Measurements from ENCODE around the gene TECTB.

The TECTB gene

GRCh38 chr10:112348759-112349158, 65.6 kb downstream of the TECTB start:
- no peak for DNase-seq (ENCODE audit: low read depth)
- no peak overlapping the region for H3K4me3 ChIP-seq (replicated peaks; ENCODE audit: low read depth, low read length)
- no peak for TF ChIP-seq CTCF (IDR thresholded peaks at IDR 0.05; ENCODE audit: low read length, missing control alignments)

GRCh38 chr10:112349521-112350085, 66.4 kb downstream of the TECTB start:
- DNase-seq (ENCODE audit: low read depth): no peak
- TF ChIP-seq CTCF (IDR thresholded peaks at IDR 0.05; ENCODE audit: low read length, missing control alignments): no peak
- H3K4me3 ChIP-seq (replicated peaks; ENCODE audit: low read depth, low read length): no peak overlapping the region

- H3K4me3 ChIP-seq (replicated peaks; ENCODE audit: low read depth, low read length): no peak overlapping the region
- no peak for TF ChIP-seq CTCF (IDR thresholded peaks at IDR 0.05; ENCODE audit: low read length, missing control alignments)
- DNase-seq (ENCODE audit: low read depth): no peak
Measured at GRCh38 chr10:112351146-112351545, 67.9 kb downstream of the TECTB start.

GRCh38 chr10:112352044-112352443, 68.8 kb downstream of the TECTB start:
- no peak overlapping the region for H3K4me3 ChIP-seq (replicated peaks; ENCODE audit: low read depth, low read length)
- no peak for DNase-seq (ENCODE audit: low read depth)
- TF ChIP-seq CTCF (IDR thresholded peaks at IDR 0.05; ENCODE audit: low read length, missing control alignments): no peak

GRCh38 chr10:112353046-112353445, 69.8 kb downstream of the TECTB start:
- H3K4me3 ChIP-seq (replicated peaks; ENCODE audit: low read depth, low read length): no peak overlapping the region
- no peak for DNase-seq (ENCODE audit: low read depth)
- TF ChIP-seq CTCF (IDR thresholded peaks at IDR 0.05; ENCODE audit: low read length, missing control alignments): no peak

Measured in fibroblast of pulmonary artery (primary cell).